IMR-90 (cell line): ENCODE results near the gene PIK3R4. TPM values are rescaled to one million over a fixed set of nuclear protein-coding genes. Genes with fewer than 3 reads are reported as not detected.

Source experiments
- ATAC-seq: fragments of 200-7000 bp; cut with Tn5 transposase; 2 replicates; pipeline ENCODE4 v1.9.1; 2020; ENCODE audit warnings: low read depth, mild to moderate bottlenecking, moderate library complexity
- BruUV-seq: library from RNA; stranded (reverse); fragments of 400-500 nt; replicated peaks from 2 replicates; lab custom pipeline; 2021; lab: Mats Ljungman, UMichigan
- CTCF ChIA-PET: fragments of 300-600 bp; formaldehyde crosslinking; extraction: SDS; loops from one replicate; lab custom pipeline; 2021; ENCODE audit warnings: antibody characterized with exemption; lab: Yijun Ruan, JAX
- POLR2A ChIA-PET: fragments of 300-600 bp; sonication (Branson Sonifier 250); formaldehyde crosslinking; loops from one replicate; lab custom pipeline; 2022; ENCODE audit warnings: antibody characterized with exemption; ENCODE audit not compliant: unreplicated experiment; lab: Charles Lee
- DNase-seq: peaks from one replicate; pipeline ENCODE4 v3.0.0; 2013
- H2AFZ ChIP-seq: replicated peaks from 2 replicates; pipeline ENCODE3; 2013; ENCODE audit warnings: low read length, mild to moderate bottlenecking; ENCODE audit not compliant: poor library complexity
- H2AK5ac ChIP-seq: 2 replicates; pipeline ENCODE4 v1.6.1; 2013; ENCODE audit warnings: low read depth, low read length, inconsistent platforms
- H2AK9ac ChIP-seq: replicated peaks from 2 replicates; pipeline ENCODE3; 2013; ENCODE audit warnings: mild to moderate bottlenecking, low read depth, low read length, moderate library complexity; ENCODE audit not compliant: poor library complexity
- H2BK120ac ChIP-seq: 2 replicates; pipeline ENCODE4 v1.6.1; 2013; ENCODE audit warnings: low read depth, low read length, inconsistent platforms
- H2BK15ac ChIP-seq: 3 replicates; pipeline ENCODE4 v1.6.1; 2013; ENCODE audit warnings: low read depth, low read length, inconsistent platforms
- H2BK20ac ChIP-seq: 2 replicates; pipeline ENCODE4 v1.6.1; 2013; ENCODE audit warnings: low read depth, mild to moderate bottlenecking, inconsistent platforms, low read length, moderate library complexity
- H2BK5ac ChIP-seq: 2 replicates; pipeline ENCODE4 v1.6.1; 2013; ENCODE audit warnings: mild to moderate bottlenecking, low read depth, low read length, inconsistent platforms; ENCODE audit not compliant: poor library complexity, severe bottlenecking
- H3K14ac ChIP-seq: replicated peaks from 2 replicates; pipeline ENCODE4 v1.6.1; 2013; ENCODE audit warnings: low read depth, low read length, inconsistent platforms
- H3K18ac ChIP-seq: 2 replicates; pipeline ENCODE4 v1.6.1; 2013; ENCODE audit warnings: low read depth, low read length, control low read depth
- H3K23ac ChIP-seq: 2 replicates; pipeline ENCODE4 v1.6.1; 2013; ENCODE audit warnings: low read depth, low read length, inconsistent platforms
- H3K27ac ChIP-seq: 2 replicates; pipeline ENCODE4 v1.5.1; 2013; ENCODE audit warnings: mild to moderate bottlenecking, control low read depth, low read length; ENCODE audit not compliant: insufficient read depth
- H3K27me3 ChIP-seq: 2 replicates; pipeline ENCODE4 v1.6.1; 2013; ENCODE audit warnings: low read length; ENCODE audit not compliant: control insufficient read depth, insufficient read depth
- H3K36me3 ChIP-seq: 2 replicates; pipeline ENCODE4 v1.6.1; 2013; ENCODE audit warnings: low read length, mixed read lengths; ENCODE audit not compliant: control insufficient read depth, insufficient read depth
- H3K4ac ChIP-seq: 2 replicates; pipeline ENCODE4 v1.6.1; 2013; ENCODE audit warnings: low read depth, low read length, inconsistent platforms
- H3K4me1 ChIP-seq: 2 replicates; pipeline ENCODE4 v1.6.1; 2013; ENCODE audit warnings: low read length, mixed read lengths; ENCODE audit not compliant: control insufficient read depth, insufficient read depth
- H3K4me2 ChIP-seq: 2 replicates; pipeline ENCODE4 v1.6.1; 2013; ENCODE audit warnings: low read depth, mild to moderate bottlenecking, control low read depth, low read length, moderate library complexity
- H3K4me3 ChIP-seq: 2 replicates; pipeline ENCODE4 v1.5.1; 2013; ENCODE audit warnings: low read depth, mild to moderate bottlenecking, control low read depth, low read length, moderate library complexity; ENCODE audit not compliant: insufficient read depth
- H3K56ac ChIP-seq: 2 replicates; pipeline ENCODE4 v1.6.1; 2013; ENCODE audit warnings: low read length, inconsistent platforms; ENCODE audit not compliant: insufficient read depth; ENCODE audit errors: extremely low read depth
- H3K79me1 ChIP-seq, 2 experiments: 2 replicates each; pipeline ENCODE4 v1.6.1; 2013; ENCODE audit warnings: low read length in 2 of 2, inconsistent platforms in 1 of 2, low read depth in 1 of 2
- H3K9ac ChIP-seq: 2 replicates; pipeline ENCODE4 v1.6.1; 2013; ENCODE audit warnings: low read depth, low read length, control low read depth
- H3K9me1 ChIP-seq: 2 replicates; pipeline ENCODE4 v1.6.1; 2013; ENCODE audit warnings: low read length, inconsistent platforms; ENCODE audit not compliant: insufficient read depth
- H3K9me3 ChIP-seq: 2 replicates; pipeline ENCODE4 v1.6.1; 2013; ENCODE audit warnings: low read length; ENCODE audit not compliant: control insufficient read depth, insufficient read depth
- H4K20me1 ChIP-seq: 2 replicates; pipeline ENCODE4 v1.6.1; 2013; ENCODE audit warnings: low read length, inconsistent platforms; ENCODE audit not compliant: insufficient read depth
- H4K5ac ChIP-seq: 2 replicates; pipeline ENCODE4 v1.6.1; 2013; ENCODE audit warnings: mild to moderate bottlenecking, low read depth, low read length, control low read depth
- H4K8ac ChIP-seq, 2 experiments: 2 replicates each; pipeline ENCODE4 v1.6.1; 2013; ENCODE audit warnings: low read depth in 2 of 2, low read length in 2 of 2, control low read depth in 1 of 2, inconsistent platforms in 1 of 2
- H4K91ac ChIP-seq: 2 replicates; pipeline ENCODE4 v1.6.1; 2013; ENCODE audit warnings: low read depth, low read length, inconsistent platforms; ENCODE audit not compliant: insufficient read depth
- BHLHE40 ChIP-seq: fragments of 150-350 bp; IDR thresholded peaks from 2 replicates; pipeline ENCODE4 v1.6.1; 2016; ENCODE audit warnings: mild to moderate bottlenecking, low read depth, low read length
- CEBPB ChIP-seq: IDR thresholded peaks from 2 replicates; pipeline ENCODE4 v1.6.1; 2012; ENCODE audit warnings: low read depth, low read length, improper control_type of control experiment
- CHD1 ChIP-seq: IDR thresholded peaks from 2 replicates; pipeline ENCODE4 v1.6.1; 2012; ENCODE audit warnings: low read depth, low read length, improper control_type of control experiment
- CTCF ChIP-seq: conservative IDR thresholded peaks from 2 replicates; pipeline ENCODE4 v1.5.1; 2012; ENCODE audit warnings: mild to moderate bottlenecking, low read depth, low read length, improper control_type of control experiment
- FOS ChIP-seq: fragments of 150-350 bp; IDR thresholded peaks from 2 replicates; pipeline ENCODE4 v1.6.1; 2016; ENCODE audit warnings: low read depth, low read length
- MAFK ChIP-seq: IDR thresholded peaks from 2 replicates; pipeline ENCODE4 v1.6.1; 2012; ENCODE audit warnings: low read depth, low read length, improper control_type of control experiment
- MAZ ChIP-seq: IDR thresholded peaks from 2 replicates; pipeline ENCODE4 v1.6.1; 2012; ENCODE audit warnings: low read depth, mild to moderate bottlenecking, low read length, improper control_type of control experiment, moderate library complexity, borderline replicate concordance
- MXI1 ChIP-seq: IDR thresholded peaks from 2 replicates; pipeline ENCODE4 v1.6.1; 2012; ENCODE audit warnings: low read depth, mild to moderate bottlenecking, low read length, moderate library complexity, borderline replicate concordance
- NFE2L2 ChIP-seq: fragments of 150-350 bp; IDR thresholded peaks from 2 replicates; pipeline ENCODE4 v1.6.1; 2016; ENCODE audit warnings: low read depth, mild to moderate bottlenecking, low read length
- POLR2A ChIP-seq: IDR thresholded peaks from 2 replicates; pipeline ENCODE4 v1.6.1; 2012; ENCODE audit warnings: mild to moderate bottlenecking, low read depth, low read length
- RAD21 ChIP-seq: IDR thresholded peaks from 2 replicates; pipeline ENCODE4 v1.6.1; 2012; ENCODE audit warnings: low read length, improper control_type of control experiment
- RCOR1 ChIP-seq: IDR thresholded peaks from 2 replicates; pipeline ENCODE4 v1.6.1; 2012; ENCODE audit warnings: mild to moderate bottlenecking, low read length, improper control_type of control experiment; ENCODE audit not compliant: insufficient replicate concordance
- RFX5 ChIP-seq: IDR thresholded peaks from 2 replicates; pipeline ENCODE4 v1.8.0; 2012; ENCODE audit warnings: low read depth, mild to moderate bottlenecking, low read length, moderate library complexity
- SMC3 ChIP-seq: fragments of 150-350 bp; IDR thresholded peaks from 2 replicates; pipeline ENCODE4 v1.6.1; 2016; ENCODE audit warnings: low read depth, mild to moderate bottlenecking, antibody characterized with exemption, low read length, moderate library complexity
- USF2 ChIP-seq: fragments of 150-350 bp; IDR thresholded peaks from 2 replicates; pipeline ENCODE4 v1.6.1; 2017; ENCODE audit warnings: mild to moderate bottlenecking, antibody characterized with exemption, low read length, low read depth
- WGBS, 2 experiments: methylation state at CpG; one replicate each; pipeline versions ENCODE4 v1.1.5 to v1.1.7; 2013; ENCODE audit warnings: missing lambda C conversion rate in 2 of 2; ENCODE audit not compliant: insufficient read length in 1 of 2; ENCODE audit errors: extremely low coverage in 2 of 2; 5-methylcytosine and 5-hydroxymethylcytosine counted together
- dilution Hi-C: fragments of 300-500 bp; cut with HindIII; formaldehyde crosslinking; loops from one replicate; pipeline ENCODE4 v1.14.3; 2018; ENCODE audit warnings: low sequenced_read_pairs; ENCODE audit not compliant: unreplicated experiment
- in situ Hi-C: fragments of 300-500 bp; cut with MboI; formaldehyde crosslinking; loops from 3 replicates; pipeline ENCODE4 v1.14.3; 2019; ENCODE audit warnings: low sequenced_read_pairs, inconsistent platforms, mixed read lengths
- intact Hi-C: fragments of 100-400 bp; cut with micrococcal nuclease; formaldehyde crosslinking; loops from 2 replicates; pipeline ENCODE4 v1.10.0; 2022
- polyA plus RNA-seq, 3 experiments: library from polyadenylated mRNA; depleted of rRNA; stranded (reverse); fragments of >200 nt; gene quantifications; 2 replicates each; pipeline ENCODE4 v1.2.3, GENCODE V29; 2012; ENCODE audit warnings: low replicate concordance in 1 of 3
- total RNA-seq: library from RNA; depleted of rRNA; stranded (reverse); fragments of >200 nt; gene quantifications from 2 replicates; pipeline ENCODE4 v1.2.3, GENCODE V29; 2012

The PIK3R4 gene
- total and polyA plus RNA-seq, 2 of the 4 experiments (the other 2 are of a cell fraction), result 19.7 to 27.2 TPM

- H3K9me3 ChIP-seq, result no peaks in the 10 kb centered on the region
- no peak overlapping the region for H3K14ac ChIP-seq
- H3K4me3 ChIP-seq, result no peak overlapping the region
- BruUV-seq, result no TSS peak
- H3K23ac ChIP-seq, result no peak overlapping the region
- H3K27ac ChIP-seq, result no peak overlapping the region
- no peak overlapping the region for H4K91ac ChIP-seq
- no peak overlapping the region for H3K9ac ChIP-seq
- H3K27me3 ChIP-seq, result no peaks in the 10 kb centered on the region
- no peaks in the 10 kb centered on the region for H3K9me1 ChIP-seq
- TF ChIP-seq MAFK (no peak), CHD1 (no peak), RCOR1 (no peak), RAD21 (no peak), POLR2A (no peak), USF2 (no peak), MAZ (no peak), FOS (no peak), BHLHE40 (no peak), CEBPB (no peak), SMC3 (no peak), RFX5 (no peak), MXI1 (no peak), CTCF (no peak), NFE2L2 (no peak)
- H3K79me1 ChIP-seq, result no peaks in the 10 kb centered on the region
- no CpG with 5 or more reads among the region's 5 CpGs for WGBS, 2 experiments
- DNase-seq, result no peak
- no peak overlapping the region for H2AK5ac ChIP-seq
- H2BK5ac ChIP-seq, result no peak overlapping the region
- H2BK20ac ChIP-seq, result no peak overlapping the region
- CTCF ChIA-PET, result no interaction called here
- ATAC-seq, result no peak
- no peak overlapping the region for H2BK120ac ChIP-seq
- H4K20me1 ChIP-seq, result no peaks in the 10 kb centered on the region
- no peak overlapping the region for H2AK9ac ChIP-seq
- no peak overlapping the region for H3K4ac ChIP-seq
- no peak overlapping the region for H4K5ac ChIP-seq
- dilution Hi-C loops (no loop called here), intact Hi-C loops (no loop called here), in situ Hi-C loops (no loop called here)
- no peaks in the 10 kb centered on the region for H3K4me1 ChIP-seq
- H3K56ac ChIP-seq, result no peak overlapping the region
- no peak overlapping the region for H2BK15ac ChIP-seq
- H3K4me2 ChIP-seq, result no peak overlapping the region
- H2AFZ ChIP-seq, result no peak overlapping the region
- H3K18ac ChIP-seq, result no peak overlapping the region
- no peaks in the 10 kb centered on the region for H3K36me3 ChIP-seq
- H4K8ac ChIP-seq, result no peak overlapping the region
- POLR2A ChIA-PET, result no interaction called here
Observed at GRCh38 chr3:130789782-130790322, 43.2 kb upstream of the PIK3R4 start.
